A549 (cell line): ENCODE data around the gene PLCH2. TPM values are rescaled to one million over a fixed set of nuclear protein-coding genes. Genes with fewer than 3 reads are reported as not detected.

Source experiments
- ATAC-seq, 2 experiments: fragments of 200-7000 bp in 1 of 2; fragments of >200 bp in 1 of 2; cut with Nextera tagmentation in 1 of 2; cut with Tn5 transposase in 1 of 2; 3 replicates each; pipeline versions ENCODE4 v1.8.0 to v1.9.1; 2018 to 2020; ENCODE audit warnings: mild to moderate bottlenecking in 1 of 2, moderate library complexity in 1 of 2
- CTCF ChIA-PET: fragments of 300-600 bp; sonication (Branson Sonifier 250); formaldehyde crosslinking; extraction: SDS; loops from one replicate; lab custom pipeline; 2021; ENCODE audit warnings: antibody characterized with exemption, inconsistent platforms; lab: Yijun Ruan, JAX
- POLR2A ChIA-PET: fragments of 350-600 bp; formaldehyde crosslinking; extraction: SDS; loops from one replicate; lab custom pipeline; 2021; ENCODE audit warnings: antibody characterized with exemption, inconsistent platforms; lab: Yijun Ruan, JAX
- DNase-seq, 2 experiments: peaks; one replicate each; pipeline versions ENCODE4 v3.0.0 to v3.0.0-alpha.2; 2011 to 2016; ENCODE audit warnings: low read depth in 1 of 2, low spot score in 1 of 2
- FAIRE-seq: peaks from 2 replicates; lab custom pipeline; 2011; peaks lifted over from hg19 to GRCh38; lab: Jason Lieb, UNC
- H3K27ac ChIP-seq, 2 experiments: fragments of >200 bp; sonication (Bioruptor Twin); formaldehyde crosslinking; 3 replicates each; pipeline ENCODE4 v1.5.1; 2016 to 2017
- H3K4me1 ChIP-seq: fragments of >200 bp; sonication (Bioruptor Twin); formaldehyde crosslinking; 3 replicates; pipeline ENCODE4 v1.6.1; 2016
- H3K4me2 ChIP-seq: fragments of >200 bp; sonication (Bioruptor Twin); formaldehyde crosslinking; 3 replicates; pipeline ENCODE4 v1.6.1; 2016
- H3K4me3 ChIP-seq: fragments of >200 bp; sonication (Bioruptor Twin); formaldehyde crosslinking; 3 replicates; pipeline ENCODE4 v1.5.1; 2016
- H3K9me3 ChIP-seq: fragments of >200 bp; sonication (Bioruptor Twin); formaldehyde crosslinking; 3 replicates; pipeline ENCODE4 v1.6.1; 2016
- BHLHE40 ChIP-seq: IDR thresholded peaks from 2 replicates; pipeline ENCODE4 v1.6.1; 2012; ENCODE audit warnings: low read depth, low read length, inconsistent platforms
- CBX8 ChIP-seq: fragments of 200-600 bp; sonication (generic); IDR thresholded peaks from 2 replicates; pipeline ENCODE4 v1.6.1; 2016
- CHD2 ChIP-seq: fragments of 150-350 bp; IDR thresholded peaks from 2 replicates; pipeline ENCODE4 v1.6.1; 2014; ENCODE audit warnings: low read length; ENCODE audit not compliant: partially characterized antibody
- EP300 ChIP-seq, 2 experiments: fragments of >200 bp; sonication (Bioruptor Twin); formaldehyde crosslinking; IDR thresholded peaks; 2 replicates in 1 of 2; 3 replicates in 1 of 2; pipeline ENCODE4 v1.6.1; 2016 to 2017
- ESRRA ChIP-seq: fragments of 150-350 bp; IDR thresholded peaks from 2 replicates; pipeline ENCODE4 v1.6.1; 2014; ENCODE audit warnings: mild to moderate bottlenecking, low read length, borderline replicate concordance
- FOXS1 ChIP-seq: fragments of 250-450 bp; sonication (Bioruptor Pico); IDR thresholded peaks from 2 replicates; pipeline ENCODE4 v1.5.0; 2020; ENCODE audit warnings: mild to moderate bottlenecking, moderate library complexity
- HOXA7 ChIP-seq: fragments of 250-450 bp; sonication (Bioruptor Pico); IDR thresholded peaks from 2 replicates; pipeline ENCODE4 v1.5.0; 2020; ENCODE audit warnings: mild to moderate bottlenecking, moderate library complexity
- HOXB13 ChIP-seq: fragments of 250-450 bp; sonication (Bioruptor Pico); IDR thresholded peaks from 2 replicates; pipeline ENCODE4 v1.5.0; 2020; ENCODE audit warnings: low read depth, mild to moderate bottlenecking, moderate library complexity
- JUN ChIP-seq, 2 experiments: fragments of >200 bp; sonication (Bioruptor Twin); formaldehyde crosslinking; IDR thresholded peaks; 2 replicates in 1 of 2; 3 replicates in 1 of 2; pipeline ENCODE4 v1.6.1; 2016 to 2017
- MAZ ChIP-seq: fragments of 150-350 bp; IDR thresholded peaks from 2 replicates; pipeline ENCODE4 v1.6.1; 2014; ENCODE audit warnings: antibody characterized with exemption, low read depth, low read length, borderline replicate concordance
- MYC ChIP-seq: IDR thresholded peaks from 2 replicates; pipeline ENCODE4 v1.6.1; 2012; ENCODE audit warnings: mild to moderate bottlenecking, inconsistent platforms, low read length, improper control_type of control experiment, borderline replicate concordance
- NFE2L2 ChIP-seq: fragments of 150-350 bp; conservative IDR thresholded peaks from 2 replicates; pipeline ENCODE4 v1.6.1; 2014; ENCODE audit warnings: low read length
- NR3C1 ChIP-seq: fragments of >200 bp; sonication (Bioruptor Twin); formaldehyde crosslinking; IDR thresholded peaks from 3 replicates; pipeline ENCODE4 v1.6.1; 2017
- RAD21 ChIP-seq, 2 experiments: fragments of >200 bp in 1 of 2; sonication (Bioruptor Twin) in 1 of 2; formaldehyde crosslinking in 1 of 2; IDR thresholded peaks in 1 of 2; conservative IDR thresholded peaks in 1 of 2; 2 replicates in 1 of 2; 3 replicates in 1 of 2; pipeline ENCODE4 v1.6.1; 2012 to 2018; ENCODE audit warnings: inconsistent platforms in 1 of 2
- SMC3 ChIP-seq: fragments of >200 bp; sonication (Bioruptor Twin); formaldehyde crosslinking; IDR thresholded peaks from 3 replicates; pipeline ENCODE4 v1.6.1; 2018; ENCODE audit warnings: inconsistent platforms
- SREBF2 ChIP-seq: fragments of 450-650 bp; IDR thresholded peaks from 2 replicates; pipeline ENCODE4 v1.6.1; 2014; ENCODE audit warnings: mild to moderate bottlenecking, moderate library complexity
- TFCP2L1 ChIP-seq: fragments of 250-450 bp; sonication (Bioruptor Pico); IDR thresholded peaks from 2 replicates; pipeline ENCODE4 v1.5.0; 2021; ENCODE audit warnings: mild to moderate bottlenecking
- WGBS: methylation state at CpG from one replicate; pipeline ENCODE4 v1.1.6; 2017; ENCODE audit errors: missing lambda C conversion rate; 5-methylcytosine and 5-hydroxymethylcytosine counted together
- polyA plus RNA-seq, 4 experiments: library from polyadenylated mRNA; depleted of rRNA in 3 of 4; stranded (reverse); fragments of >200 nt; fragmentation: RNase III in 1 of 4; extraction: RNeasy Plus Mini Kit Qiagen cat#74134 plus additional on column Dnase treatment in 1 of 4; gene quantifications; 2 replicates in 3 of 4; 3 replicates in 1 of 4; pipeline ENCODE4 v1.2.3, GENCODE V29; 2011 to 2017
- TF ChIP-seq, protein P1 (sequence below): fragments of 150-350 bp; IDR thresholded peaks from 2 replicates; pipeline ENCODE4 v1.6.1; 2014; ENCODE audit warnings: low read depth, mild to moderate bottlenecking, low read length
- TF ChIP-seq, protein P2 (sequence below): fragments of >200 bp; sonication (Bioruptor Twin); formaldehyde crosslinking; IDR thresholded peaks from 3 replicates; pipeline ENCODE4 v1.5.1; 2016
- TF ChIP-seq, protein P3 (sequence below): fragments of 250-450 bp; sonication (Bioruptor Pico); IDR thresholded peaks from 2 replicates; pipeline ENCODE4 v1.5.0; 2020; ENCODE audit warnings: low read depth, mild to moderate bottlenecking, moderate library complexity

Gene PLCH2
- polyA plus RNA-seq, 2 of the 4 experiments (the other 2 are of a cell fraction): 0.10 to 0.18 TPM

DNA sequence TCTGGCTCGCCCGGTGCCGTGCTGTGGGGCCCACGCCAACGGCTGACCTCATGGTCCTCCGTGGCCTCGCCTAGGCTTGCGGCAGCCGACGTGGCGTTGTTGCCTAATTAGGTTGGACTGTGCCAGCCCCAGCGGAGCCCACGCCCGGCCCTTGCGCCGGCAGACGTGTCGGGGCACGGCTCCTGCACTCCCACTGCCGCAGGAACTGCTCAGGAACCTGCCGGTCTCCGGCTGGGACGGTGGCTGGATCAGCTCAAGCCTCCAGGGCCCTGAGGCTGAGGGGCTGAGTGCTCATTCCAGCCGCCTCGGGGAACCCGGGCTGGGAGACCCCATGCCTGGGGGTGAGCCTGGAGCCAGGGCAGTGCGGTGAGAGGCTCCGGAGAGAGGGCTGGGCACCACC lies 47.6 kb upstream of the PLCH2 start:
- WGBS: 92% methylated on average over 7 of the region's 28 CpGs
- Histone ChIP-seq H3K27ac (no peak overlapping the region), H3K9me3 (peaks cover 5% of the 10 kb centered on the region; the same call in 1 of the 3 replicates), H3K4me3 (no peak overlapping the region), H3K4me2 (no peak overlapping the region), H3K4me1 (no peaks in the 10 kb centered on the region)
- TF ChIP-seq, protein P1, sequence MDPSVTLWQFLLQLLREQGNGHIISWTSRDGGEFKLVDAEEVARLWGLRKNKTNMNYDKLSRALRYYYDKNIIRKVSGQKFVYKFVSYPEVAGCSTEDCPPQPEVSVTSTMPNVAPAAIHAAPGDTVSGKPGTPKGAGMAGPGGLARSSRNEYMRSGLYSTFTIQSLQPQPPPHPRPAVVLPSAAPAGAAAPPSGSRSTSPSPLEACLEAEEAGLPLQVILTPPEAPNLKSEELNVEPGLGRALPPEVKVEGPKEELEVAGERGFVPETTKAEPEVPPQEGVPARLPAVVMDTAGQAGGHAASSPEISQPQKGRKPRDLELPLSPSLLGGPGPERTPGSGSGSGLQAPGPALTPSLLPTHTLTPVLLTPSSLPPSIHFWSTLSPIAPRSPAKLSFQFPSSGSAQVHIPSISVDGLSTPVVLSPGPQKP: no peak
- TF ChIP-seq TFCP2L1 (CRISPR knock-in tag) (no peak), FOXS1 (CRISPR knock-in tag) (no peak), HOXA7 (CRISPR knock-in tag) (no peak), JUN (IDR thresholded peaks at IDR 0.05) (no peak), SREBF2 (no peak), CBX8 (no peak)
- DNase-seq (no peak), ATAC-seq (no peak), FAIRE-seq (no peak)
- CTCF ChIA-PET: interaction anchor here (1.8 kb wide), 1 partner anchor 61 kb away, joined by 3 read pairs; no protein-coding TSS in a partner anchor
- POLR2A ChIA-PET: no interaction called here

DNA sequence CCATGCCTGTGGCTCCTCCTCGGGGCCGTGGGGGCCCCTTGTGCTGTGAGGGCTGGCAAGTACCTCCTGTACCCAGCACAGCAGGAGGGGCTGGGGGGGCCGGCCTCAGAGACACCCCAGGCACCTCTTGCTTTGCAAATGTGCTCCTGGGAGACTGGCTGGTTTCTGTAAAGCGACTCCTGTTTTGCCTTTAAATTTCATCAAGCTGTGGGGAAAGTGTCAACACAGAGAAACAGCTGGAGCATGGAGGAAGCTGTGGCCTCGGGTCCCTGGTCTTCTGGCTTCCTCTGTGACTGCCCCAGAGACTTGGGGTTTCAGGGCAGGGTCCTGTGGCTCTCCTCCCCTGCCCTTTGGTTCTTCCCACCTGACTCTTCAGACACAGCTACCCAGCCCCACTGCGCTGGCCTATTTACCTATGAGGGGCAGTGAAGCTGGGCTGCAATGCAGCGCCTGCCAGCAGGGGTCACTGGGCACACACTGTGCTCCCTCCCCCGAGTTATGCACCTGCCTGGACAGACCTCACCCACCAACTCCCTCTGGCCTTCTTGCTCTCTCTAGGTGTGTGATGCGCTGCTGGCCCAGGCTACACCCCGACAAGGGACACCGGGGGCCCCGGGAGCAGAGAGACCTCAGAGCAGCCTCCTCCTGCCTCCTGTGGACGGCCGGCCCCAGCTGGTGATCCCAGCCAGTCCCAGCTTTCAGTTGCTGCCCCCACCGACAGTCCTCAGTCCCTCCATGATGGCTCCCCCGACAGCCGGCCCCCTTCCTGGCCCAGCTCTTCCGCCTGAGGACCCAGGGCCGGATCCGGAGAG lies 46.1 kb upstream of the PLCH2 start:
- DNase-seq (no peak), FAIRE-seq (no peak), ATAC-seq (peak in 1 of 2 experiments; percentile 32; a peak in 2 of 6 replicates)
- H3K4me2 ChIP-seq: no peak overlapping the region
- no peak overlapping the region for H3K4me3 ChIP-seq
- H3K9me3 ChIP-seq: peaks cover 5% of the 10 kb centered on the region; the same call in 1 of the 3 replicates
- POLR2A ChIA-PET: no interaction called here
- no peak overlapping the region for H3K27ac ChIP-seq
- CTCF ChIA-PET: interaction anchor here (0.9 to 1.5 kb wide), 4 partner anchors 12 to 117 kb away, joined by 3 to 4 read pairs (median 3); no protein-coding TSS in a partner anchor
- no peak for TF ChIP-seq NFE2L2
- TF ChIP-seq RAD21 (conservative IDR thresholded peaks at IDR 0.05 in 1 of 2, IDR thresholded peaks at IDR 0.05 in 1 of 2): peak in 1 of 2 experiments; percentile 52; a peak in 2 of 5 replicates
- TF ChIP-seq, protein P2, sequence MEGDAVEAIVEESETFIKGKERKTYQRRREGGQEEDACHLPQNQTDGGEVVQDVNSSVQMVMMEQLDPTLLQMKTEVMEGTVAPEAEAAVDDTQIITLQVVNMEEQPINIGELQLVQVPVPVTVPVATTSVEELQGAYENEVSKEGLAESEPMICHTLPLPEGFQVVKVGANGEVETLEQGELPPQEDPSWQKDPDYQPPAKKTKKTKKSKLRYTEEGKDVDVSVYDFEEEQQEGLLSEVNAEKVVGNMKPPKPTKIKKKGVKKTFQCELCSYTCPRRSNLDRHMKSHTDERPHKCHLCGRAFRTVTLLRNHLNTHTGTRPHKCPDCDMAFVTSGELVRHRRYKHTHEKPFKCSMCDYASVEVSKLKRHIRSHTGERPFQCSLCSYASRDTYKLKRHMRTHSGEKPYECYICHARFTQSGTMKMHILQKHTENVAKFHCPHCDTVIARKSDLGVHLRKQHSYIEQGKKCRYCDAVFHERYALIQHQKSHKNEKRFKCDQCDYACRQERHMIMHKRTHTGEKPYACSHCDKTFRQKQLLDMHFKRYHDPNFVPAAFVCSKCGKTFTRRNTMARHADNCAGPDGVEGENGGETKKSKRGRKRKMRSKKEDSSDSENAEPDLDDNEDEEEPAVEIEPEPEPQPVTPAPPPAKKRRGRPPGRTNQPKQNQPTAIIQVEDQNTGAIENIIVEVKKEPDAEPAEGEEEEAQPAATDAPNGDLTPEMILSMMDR: peak; percentile 14; the same call in 1 of the 3 replicates
- TF ChIP-seq SMC3: 0 out of 3 replicates have a peak, but pooled peaks have one; percentile 13
- no peaks in the 10 kb centered on the region for H3K4me1 ChIP-seq
- WGBS: 43% methylated on average over 8 of the region's 20 CpGs

DNA sequence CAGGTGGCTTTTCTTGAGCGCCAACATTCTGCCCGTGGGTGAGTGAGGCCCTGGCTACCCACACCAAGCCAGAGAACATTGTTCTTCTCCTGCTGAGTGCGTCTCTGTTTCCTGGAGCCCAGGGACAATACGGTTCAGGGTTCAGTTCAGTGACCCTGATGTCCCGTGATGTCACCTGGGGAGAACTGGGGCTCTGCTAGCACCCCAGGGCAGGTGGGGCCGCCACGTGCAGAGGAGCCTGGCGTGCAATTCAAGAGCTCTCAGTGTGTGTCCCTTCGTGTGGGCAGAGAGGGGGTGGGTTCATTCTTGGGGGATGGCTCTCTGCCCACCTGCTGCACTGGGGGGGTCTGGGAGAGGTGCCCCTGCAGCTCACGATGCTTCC lies 45.5 kb upstream of the PLCH2 start:
- FAIRE-seq: no peak
- CTCF ChIA-PET: interaction anchor here (1.0 to 1.5 kb wide), 4 partner anchors 12 to 357 kb away, joined by 3 to 4 read pairs (median 4); no protein-coding TSS in a partner anchor
- no peak overlapping the region for H3K4me2 ChIP-seq
- no peak for TF ChIP-seq EP300 (IDR thresholded peaks at IDR 0.05)
- TF ChIP-seq SREBF2: no peak
- no peak for TF ChIP-seq HOXA7 (CRISPR knock-in tag)
- no peak for TF ChIP-seq TFCP2L1 (CRISPR knock-in tag)
- TF ChIP-seq NR3C1: no peak
- no peak for TF ChIP-seq NFE2L2
- no peak for TF ChIP-seq ESRRA
- TF ChIP-seq, protein P3, sequence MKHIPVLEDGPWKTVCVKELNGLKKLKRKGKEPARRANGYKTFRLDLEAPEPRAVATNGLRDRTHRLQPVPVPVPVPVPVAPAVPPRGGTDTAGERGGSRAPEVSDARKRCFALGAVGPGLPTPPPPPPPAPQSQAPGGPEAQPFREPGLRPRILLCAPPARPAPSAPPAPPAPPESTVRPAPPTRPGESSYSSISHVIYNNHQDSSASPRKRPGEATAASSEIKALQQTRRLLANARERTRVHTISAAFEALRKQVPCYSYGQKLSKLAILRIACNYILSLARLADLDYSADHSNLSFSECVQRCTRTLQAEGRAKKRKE (CRISPR knock-in tag): no peak
- no peak for TF ChIP-seq MAZ
- no peak for TF ChIP-seq BHLHE40
- no peak for TF ChIP-seq CHD2
- no peak for TF ChIP-seq HOXB13
- no peak for TF ChIP-seq RAD21 (conservative IDR thresholded peaks at IDR 0.05 in 1 of 2, IDR thresholded peaks at IDR 0.05 in 1 of 2)
- TF ChIP-seq, protein P2: no peak
- TF ChIP-seq, protein P1: no peak
- TF ChIP-seq MYC: no peak
- TF ChIP-seq, all 56 proteins: peak for 0
- POLR2A ChIA-PET: no interaction called here
- Histone ChIP-seq H3K4me3 (no peak overlapping the region), H3K4me1 (no peaks in the 10 kb centered on the region), H3K27ac (no peak overlapping the region), H3K9me3 (peaks cover 5% of the 10 kb centered on the region; the same call in 1 of the 3 replicates)
- ATAC-seq: no peak
- DNase-seq: no peak
- WGBS: 68% methylated on average over 3 of the region's 10 CpGs
